Vagina (tissue), 2 donors: ENCODE results near the gene NUDT16L1.

Source experiments
- CTCF ChIP-seq, 3 experiments: fragments of 450-650 bp in 2 of 3; fragments of 200-600 bp in 1 of 3; sonication (generic) in 1 of 3; IDR thresholded peaks; one replicate each; pipeline ENCODE4 v1.5.1; 2017 to 2019; ENCODE audit warnings: antibody characterized with exemption in 3 of 3, mild to moderate bottlenecking in 2 of 3, moderate library complexity in 2 of 3
- POLR2A ChIP-seq, 2 donors: fragments of 450-650 bp; IDR thresholded peaks; one replicate each; pipeline ENCODE4 v1.6.1; 2017; ENCODE audit warnings: antibody characterized with exemption in 2 of 2, mild to moderate bottlenecking in 2 of 2, moderate library complexity in 2 of 2
- POLR2AphosphoS5 ChIP-seq, 2 donors: sonication (generic); formaldehyde crosslinking; IDR thresholded peaks; one replicate each; pipeline ENCODE4 v1.9.0; 2017; ENCODE audit warnings: antibody characterized with exemption in 2 of 2, mild to moderate bottlenecking in 2 of 2, low read depth in 1 of 2; ENCODE audit not compliant: insufficient read depth in 1 of 2

GRCh38 chr16:4680673-4681470, 12.5 kb upstream of the NUDT16L1 start:
- TF ChIP-seq POLR2AphosphoS5 (IDR thresholded peaks at IDR 0.05; ENCODE audit: insufficient read depth in 1 of 2, low read depth in 1 of 2): no peak
- no peak for TF ChIP-seq CTCF (IDR thresholded peaks at IDR 0.05)
- TF ChIP-seq POLR2A (IDR thresholded peaks at IDR 0.05): no peak
